Esophagus (tissue), 2 donors: ENCODE data around the gene SLC35E1. TPM values are rescaled to one million over a fixed set of nuclear protein-coding genes. Genes with fewer than 3 reads are reported as not detected.

Source experiments
- H3K27ac ChIP-seq, 2 donors: one replicate each; pipeline ENCODE4 v1.5.1; 2013; ENCODE audit warnings: low read depth in 2 of 2, mild to moderate bottlenecking in 2 of 2, inconsistent platforms in 1 of 2, low read length in 1 of 2, moderate library complexity in 1 of 2
- H3K27me3 ChIP-seq, 2 donors: one replicate each; pipeline ENCODE4 v1.6.1; 2013; ENCODE audit warnings: low read length in 2 of 2, control low read depth in 1 of 2, mild to moderate bottlenecking in 1 of 2; ENCODE audit not compliant: insufficient read depth in 2 of 2, control insufficient read depth in 1 of 2
- H3K36me3 ChIP-seq, 2 donors: one replicate each; pipeline ENCODE4 v1.6.1; 2013; ENCODE audit warnings: low read length in 1 of 2; ENCODE audit not compliant: control insufficient read depth in 2 of 2, insufficient read depth in 2 of 2
- H3K4me1 ChIP-seq, 2 donors: one replicate each; pipeline ENCODE4 v1.6.1; 2013; ENCODE audit warnings: low read length in 1 of 2; ENCODE audit not compliant: control insufficient read depth in 2 of 2, insufficient read depth in 2 of 2
- H3K4me3 ChIP-seq, 2 donors: one replicate each; pipeline ENCODE4 v1.5.1; 2013; ENCODE audit warnings: low read length in 2 of 2, mild to moderate bottlenecking in 2 of 2, low read depth in 1 of 2, moderate library complexity in 1 of 2
- H3K9me3 ChIP-seq, 2 donors: one replicate each; pipeline ENCODE4 v1.6.1; 2013; ENCODE audit warnings: mild to moderate bottlenecking in 2 of 2, low read depth in 1 of 2, low read length in 1 of 2, moderate library complexity in 1 of 2; ENCODE audit not compliant: control insufficient read depth in 2 of 2, insufficient read depth in 1 of 2
- WGBS, 2 donors: extraction: QIAGEN DNeasy Blood & Tissue Kit; methylation state at CpG; one replicate each; pipeline ENCODE4 v1.1.7; 2013; 5-methylcytosine and 5-hydroxymethylcytosine counted together
- polyA plus RNA-seq, 2 donors: library from polyadenylated mRNA; stranded (reverse); fragments of 200-250 nt; gene quantifications; one replicate each; pipeline ENCODE4 v1.2.3, GENCODE V29; 2013
- donor health status: healthy with polysubstance abuse.
- donor health status: Bipolar disorder and iron deficiency.

SLC35E1 gene
- polyA plus RNA-seq, 2 donors, result 15.5 to 20.6 TPM

GRCh38 chr19:16576690-16577530 is 4.7 kb upstream of the SLC35E1 start:
- H3K4me1 ChIP-seq, result peaks cover 7 to 8% of the 10 kb centered on the region in 2 donors
- WGBS, 2 donors, result 88 to 93% methylated on average over 49 to 52 of the region's 52 CpGs
- no peak overlapping the region for H3K4me3 ChIP-seq
- no peak overlapping the region for H3K27ac ChIP-seq
- H3K27me3 ChIP-seq, result no peaks in the 10 kb centered on the region
- peaks cover 4 to 39% of the 10 kb centered on the region in 2 donors for H3K36me3 ChIP-seq
- no peaks in the 10 kb centered on the region for H3K9me3 ChIP-seq

- peaks cover 4 to 34% of the 10 kb centered on the region in 2 donors for H3K36me3 ChIP-seq
These were observed 3.9 kb upstream of the SLC35E1 start for GRCh38 chr19:16575861-16576689.

GRCh38 chr19:16575282-16575681 is 3.1 kb upstream of the SLC35E1 start:
- Histone ChIP-seq H3K4me3 (no peak overlapping the region), H3K27me3 (no peaks in the 10 kb centered on the region), H3K9me3 (no peaks in the 10 kb centered on the region), H3K27ac (no peak overlapping the region), H3K36me3 (peaks cover 4 to 34% of the 10 kb centered on the region in 2 donors), H3K4me1 (peaks cover 0 to 8% of the 10 kb centered on the region in 2 donors)
- 78 to 88% methylated on average over 2 of the region's 2 CpGs for WGBS, 2 donors

More at GRCh38 chr19:16575861-16576689, 3.9 kb upstream of the SLC35E1 start:
- H3K4me3 ChIP-seq, result no peak overlapping the region
- no peaks in the 10 kb centered on the region for H3K27me3 ChIP-seq
- no peaks in the 10 kb centered on the region for H3K9me3 ChIP-seq
- 86 to 88% methylated on average over 48 of the region's 48 CpGs for WGBS, 2 donors
- H3K27ac ChIP-seq, result no peak overlapping the region
- H3K4me1 ChIP-seq, result peaks cover under 1 to 8% of the 10 kb centered on the region in 2 donors

GRCh38 chr19:16573925-16574324 is 1.7 kb upstream of the SLC35E1 start:
- H3K4me1 ChIP-seq, result peaks cover 0 to 8% of the 10 kb centered on the region in 2 donors
- H3K36me3 ChIP-seq, result peaks cover 4 to 39% of the 10 kb centered on the region in 2 donors
- peak overlapping the region in 1 of 2 donors; percentile 80 for H3K4me3 ChIP-seq
- H3K27me3 ChIP-seq, result no peaks in the 10 kb centered on the region
- H3K27ac ChIP-seq, result no peak overlapping the region
- H3K9me3 ChIP-seq, result no peaks in the 10 kb centered on the region

- peaks cover 0 to 8% of the 10 kb centered on the region in 2 donors for H3K4me1 ChIP-seq
- no peaks in the 10 kb centered on the region for H3K9me3 ChIP-seq
- H3K4me3 ChIP-seq, result peak overlapping the region; percentile 80 to 83
- peak overlapping the region in 1 of 2 donors; percentile 92 for H3K27ac ChIP-seq
- 59 to 63% methylated on average over 13 of the region's 13 CpGs for WGBS, 2 donors
- no peaks in the 10 kb centered on the region for H3K27me3 ChIP-seq
- H3K36me3 ChIP-seq, result peaks cover 4 to 39% of the 10 kb centered on the region in 2 donors
These were observed 1.1 kb upstream of the SLC35E1 start for GRCh38 chr19:16573296-16573695.

- peaks cover 4 to 31% of the 10 kb centered on the region in 2 donors for H3K36me3 ChIP-seq
- H3K27ac ChIP-seq, result peak overlapping the region; percentile 84 to 85
- H3K4me3 ChIP-seq, result peak overlapping the region; percentile 80 to 98
- WGBS, 2 donors, result 0 to 1% methylated on average over 56 to 75 of the region's 75 CpGs
- peaks cover 0 to 8% of the 10 kb centered on the region in 2 donors for H3K4me1 ChIP-seq
- no peaks in the 10 kb centered on the region for H3K9me3 ChIP-seq
- H3K27me3 ChIP-seq, result no peaks in the 10 kb centered on the region
These were observed 338 bp downstream of the SLC35E1 start for GRCh38 chr19:16571822-16572331.

- Histone ChIP-seq H3K9me3 (no peaks in the 10 kb centered on the region), H3K27me3 (no peaks in the 10 kb centered on the region), H3K36me3 (peaks cover 2 to 29% of the 10 kb centered on the region in 2 donors), H3K4me3 (peak overlapping the region; percentile 80 to 98), H3K4me1 (peaks cover 0 to 9% of the 10 kb centered on the region in 2 donors), H3K27ac (peak overlapping the region; percentile 84 to 85)
- 13 to 18% methylated on average over 6 of the region's 6 CpGs for WGBS, 2 donors
These were observed 932 bp downstream of the SLC35E1 start for GRCh38 chr19:16571283-16571682.

GRCh38 chr19:16569609-16570320 is 2.5 kb downstream of the SLC35E1 start:
- H3K9me3 ChIP-seq, result no peaks in the 10 kb centered on the region
- peaks cover 0 to 11% of the 10 kb centered on the region in 2 donors for H3K4me1 ChIP-seq
- 72 to 85% methylated on average over 17 of the region's 17 CpGs for WGBS, 2 donors
- no peak overlapping the region for H3K27ac ChIP-seq
- no peaks in the 10 kb centered on the region for H3K27me3 ChIP-seq
- no peak overlapping the region for H3K4me3 ChIP-seq
- H3K36me3 ChIP-seq, result peaks cover 2 to 21% of the 10 kb centered on the region in 2 donors

GRCh38 chr19:16566702-16567101 is 5.5 kb downstream of the SLC35E1 start:
- peaks cover 0 to 11% of the 10 kb centered on the region in 2 donors for H3K4me1 ChIP-seq
- H3K4me3 ChIP-seq, result no peak overlapping the region
- peaks cover 9 to 30% of the 10 kb centered on the region in 2 donors for H3K36me3 ChIP-seq
- no peaks in the 10 kb centered on the region for H3K9me3 ChIP-seq
- H3K27ac ChIP-seq, result peak overlapping the region; percentile 33 to 57
- WGBS, 2 donors, result 91 to 96% methylated on average over 5 of the region's 5 CpGs
- H3K27me3 ChIP-seq, result no peaks in the 10 kb centered on the region
